NCI-H2196 treated with DMSO at 0.1 percent for 48 hours (cell line): ENCODE measurements around the gene JOSD1.
A peak's percentile ranks its signal among the peaks of the same experiment; 100 is the strongest.
"Not testable (repeated sequence)": the region's sequence is repeated elsewhere in the genome, so short reads cannot be mapped to it uniquely, and the experiment has no call there.

Experiments
- DNase-seq: peaks from one replicate; lab custom pipeline; 2025; ENCODE audit not compliant: unreplicated experiment; lab: John Stamatoyannopoulos, UW

The JOSD1 gene

DNA sequence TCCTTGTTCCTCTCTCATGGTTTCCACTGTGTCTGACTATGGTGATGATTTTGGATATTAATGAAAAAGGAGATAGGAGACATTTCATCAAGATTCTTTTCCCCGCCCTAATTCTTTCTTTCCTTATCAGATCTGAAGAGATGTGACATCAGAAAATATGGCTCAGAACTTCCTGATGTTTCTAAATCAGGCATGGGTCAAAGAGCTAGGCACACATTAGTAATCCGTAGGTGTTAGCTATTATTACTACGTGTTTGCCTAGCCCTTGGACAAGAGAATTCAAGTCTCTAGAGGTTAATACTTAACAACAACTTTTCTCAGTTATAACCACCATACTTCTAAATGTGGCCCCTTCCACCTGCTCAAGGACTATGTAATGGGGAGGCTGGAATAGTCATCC lies 5.8 kb downstream of the JOSD1 start:
- no peak for DNase-seq

DNA sequence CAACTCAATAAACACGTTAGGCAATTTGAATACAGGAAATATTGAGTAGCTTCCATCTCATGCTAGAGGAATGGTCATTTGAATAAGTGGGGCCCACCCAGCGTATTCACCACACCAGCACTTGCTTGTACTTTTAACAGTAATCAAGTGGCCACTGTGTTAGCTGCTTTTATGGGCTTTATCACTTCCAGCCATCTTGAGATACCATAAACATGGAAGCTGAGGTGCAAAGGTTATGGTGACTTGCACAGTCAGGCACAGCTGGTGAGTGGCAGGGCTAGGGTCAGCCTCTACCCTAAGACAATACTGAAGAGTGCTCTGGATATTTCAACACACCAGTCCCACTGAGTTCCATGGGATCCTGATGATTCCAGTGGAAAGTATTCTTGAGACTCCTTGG lies 6.7 kb downstream of the JOSD1 start:
- no peak for DNase-seq

- DNase-seq: no peak
These were observed 11.1 kb downstream of the JOSD1 start for GRCh38 chr22:38689651-38690050.

GRCh38 chr22:38685761-38686160 lies 15.0 kb downstream of the JOSD1 start:
- no peak for DNase-seq

- DNase-seq: no peak
These were observed 15.8 kb downstream of the JOSD1 start for GRCh38 chr22:38684895-38685294.

- peak; percentile 66 for DNase-seq
These were observed 19.0 kb downstream of the JOSD1 start, which contains the start of gene TOMM22 for GRCh38 chr22:38681582-38682335. TSS of gene TOMM22 (plus strand) at chr22:38681957. CDS start at chr22:38681979, 22 bp downstream.

GRCh38 chr22:38675833-38676232 lies 24.9 kb downstream of the JOSD1 start:
- DNase-seq: no peak

DNA sequence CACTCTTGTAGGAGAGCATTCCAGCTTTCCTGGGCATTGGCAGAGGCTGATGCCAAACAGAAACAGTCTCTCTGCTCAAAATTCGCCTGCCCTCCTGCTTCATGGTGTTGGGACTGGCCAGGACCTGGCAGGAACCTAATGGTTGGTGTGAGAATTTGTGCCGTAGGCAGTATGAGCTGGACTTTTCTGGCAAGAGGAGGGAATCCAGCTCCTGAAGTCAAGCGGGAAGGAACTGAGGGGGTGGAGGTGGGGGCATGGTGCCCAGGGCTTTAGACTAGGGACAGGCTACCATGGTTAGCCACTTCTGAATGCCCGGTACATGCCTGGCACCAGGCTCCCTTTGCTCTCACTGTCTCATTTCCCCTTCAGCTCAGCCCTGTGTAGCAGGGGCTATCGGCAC lies 25.9 kb downstream of the JOSD1 start:
- no peak for DNase-seq

DNA sequence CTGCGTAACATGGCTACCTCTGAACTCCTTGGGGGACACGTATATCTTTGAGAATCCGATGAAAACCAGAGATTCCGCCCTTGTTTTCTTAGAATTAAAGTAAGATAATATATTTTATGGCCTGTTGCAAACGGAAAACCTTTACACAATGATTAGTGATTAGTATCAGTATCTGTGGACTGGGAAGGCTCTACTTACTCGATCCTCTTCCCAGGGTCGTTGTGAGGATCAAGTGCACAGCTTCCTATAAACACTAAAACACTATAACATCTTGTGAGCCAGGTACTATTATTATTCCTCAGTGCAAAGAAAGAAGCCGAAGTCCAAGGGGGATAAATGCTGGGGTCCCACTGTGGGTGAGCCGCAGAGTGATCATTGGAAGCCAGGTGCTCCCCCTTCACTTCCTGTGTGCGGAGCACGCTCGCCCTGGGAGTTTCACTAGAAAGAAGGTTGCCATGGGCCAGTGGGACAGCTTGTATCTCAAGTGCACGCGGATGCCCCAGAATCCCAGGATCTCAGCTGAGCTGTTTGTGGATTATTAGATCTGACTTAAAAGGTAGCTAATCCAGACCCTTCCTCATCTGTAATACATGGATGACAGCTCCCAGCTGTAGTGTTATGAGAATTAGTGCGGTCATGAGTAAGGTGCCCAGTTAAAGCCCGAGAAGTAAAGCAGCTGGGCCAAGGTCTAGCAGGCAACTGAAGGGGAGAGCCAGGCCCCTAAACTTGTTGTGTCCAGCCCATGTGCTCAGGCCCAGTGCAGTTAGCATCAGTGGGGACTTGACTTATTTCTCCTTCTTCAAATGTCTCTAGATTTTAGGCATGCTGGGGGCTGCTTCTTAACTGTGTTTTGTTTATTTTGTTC lies 43.5 kb downstream of the JOSD1 start:
- DNase-seq: no peak

GRCh38 chr22:38656256-38657044 lies 44.3 kb downstream of the JOSD1 start, which contains the start of the genes CBY1 and FAM227A:
TSS of gene CBY1 (plus strand) at chr22:38656638. CDS start at chr22:38668055, 11,417 bp downstream.
TSS of gene FAM227A (minus strand) at chr22:38656392. CDS start at chr22:38650168, 6,224 bp downstream.
- DNase-seq: peak; percentile 66

- DNase-seq: no peak
These were observed 45.1 kb downstream of the JOSD1 start for GRCh38 chr22:38655519-38656255.

GRCh38 chr22:38653741-38654140 lies 47.0 kb downstream of the JOSD1 start:
- DNase-seq: no peak

- no peak for DNase-seq
These were observed 47.9 kb downstream of the JOSD1 start for GRCh38 chr22:38652859-38653258.

GRCh38 chr22:38649841-38650522 lies 50.8 kb downstream of the JOSD1 start:
- DNase-seq: peak; percentile 8

- DNase-seq: no peak
These were observed 55.3 kb downstream of the JOSD1 start for GRCh38 chr22:38645430-38645829.

GRCh38 chr22:38644245-38644644 lies 56.5 kb downstream of the JOSD1 start:
- not testable (repeated sequence) for DNase-seq

DNA sequence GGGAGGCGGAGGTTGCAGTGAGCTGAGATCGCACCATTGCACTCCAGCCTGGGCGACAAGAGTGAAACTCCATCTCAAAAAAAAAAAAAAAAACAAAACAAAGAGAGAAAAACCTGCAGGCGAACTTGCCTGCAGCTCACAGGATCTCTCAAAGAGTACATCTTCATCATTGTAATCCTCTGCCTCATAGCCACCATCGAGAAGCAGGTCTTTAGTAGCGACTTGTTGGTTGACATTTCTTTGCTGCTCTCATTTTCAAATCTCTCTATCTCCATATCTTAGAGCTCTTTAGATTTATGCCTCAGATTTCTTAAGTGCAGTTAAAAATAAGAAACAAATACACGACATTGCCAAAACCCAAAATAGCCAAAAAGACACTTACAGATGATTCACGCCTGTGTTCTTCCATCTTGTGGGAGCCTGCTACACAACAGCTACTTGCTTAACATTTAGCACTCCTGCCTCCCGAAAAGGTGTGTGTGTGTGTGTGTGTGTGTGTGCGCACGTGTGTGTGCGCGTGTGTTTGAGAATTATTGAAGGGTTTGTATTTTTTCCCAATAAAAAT lies 59.2 kb downstream of the JOSD1 start:
- no peak for DNase-seq

DNA sequence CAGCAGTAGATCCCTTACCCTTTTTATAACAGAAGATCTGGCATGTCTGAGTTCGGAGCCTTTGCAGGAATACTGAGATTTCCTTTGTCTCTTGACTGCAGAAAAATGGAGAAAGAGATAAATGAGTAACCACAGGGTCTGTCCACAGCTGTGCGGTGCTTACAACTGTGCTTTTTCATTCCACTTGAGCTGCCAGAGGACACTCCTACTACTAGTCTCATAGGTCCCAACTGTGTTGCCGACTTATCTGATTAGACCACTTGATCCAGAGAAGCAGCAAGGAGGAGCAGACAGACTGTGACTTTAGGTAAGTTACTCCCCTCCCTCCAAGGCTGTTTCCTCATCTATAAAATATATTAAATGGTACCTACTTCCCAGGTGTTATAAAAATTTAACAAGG lies 62.0 kb downstream of the JOSD1 start:
- DNase-seq: no peak

DNA sequence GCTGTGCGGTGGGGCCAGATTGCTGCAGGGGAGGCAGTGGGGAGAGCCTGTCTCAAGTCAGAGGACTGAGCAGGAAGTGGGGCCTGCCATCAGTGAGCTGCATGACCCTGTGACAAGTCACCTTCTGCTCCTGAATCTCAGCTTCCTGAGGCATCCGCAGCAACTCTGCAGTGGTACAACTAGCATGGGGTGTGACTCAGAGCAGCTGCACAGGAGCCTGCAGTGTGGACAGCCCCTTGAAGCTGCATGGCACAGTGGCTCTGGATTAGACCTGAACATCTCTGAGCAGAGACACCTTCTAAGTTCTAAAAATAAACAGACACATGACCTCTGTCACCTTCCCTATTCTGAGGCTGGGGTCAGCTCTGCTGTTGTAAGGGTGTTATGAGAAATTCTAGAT lies 62.5 kb downstream of the JOSD1 start:
- DNase-seq: no peak
